Head of caudate nucleus (tissue), 42 donors: ENCODE results near the gene AVPR1A.
"Not testable (repeated sequence)": the region's sequence is repeated elsewhere in the genome, so short reads cannot be mapped to it uniquely, and the experiment has no call there.

Source experiments
- DNase-seq, 42 donors: peaks; one replicate each; pipeline versions ENCODE4 v3.0.0 to v3.0.0-alpha.2; 2020 to 2021; ENCODE audit warnings: mixed read lengths in 7 of 42
- intact Hi-C: fragments of 100-400 bp; cut with DNase I; formaldehyde crosslinking; loops from one replicate; pipeline ENCODE4 v1.15.0; 2022

The AVPR1A gene

GRCh38 chr12:63150713-63151622 lies at the start of gene AVPR1A:
AVPR1A (minus strand) TSS chr12:63151201; CDS start chr12:63150836, 365 bp downstream.
- intact Hi-C loops, result no loop called here

GRCh38 chr12:63196168-63196567 lies 45.2 kb upstream of the AVPR1A start:
- DNase-seq, result no peak
- intact Hi-C loops, result no loop called here

More at GRCh38 chr12:63150713-63151622, at the start of gene AVPR1A:
- peak in 9 of 42 donors; percentile 1 to 24 (median 14) for DNase-seq

GRCh38 chr12:63179224-63179623 lies 28.2 kb upstream of the AVPR1A start:
- intact Hi-C loops, result no loop called here
- DNase-seq, result no peak

GRCh38 chr12:63170321-63170720 lies 19.3 kb upstream of the AVPR1A start:
- intact Hi-C loops, result no loop called here
- no peak for DNase-seq

- DNase-seq, intact Hi-C loops: not testable (repeated sequence)
Measured at GRCh38 chr12:63167741-63168140, 16.7 kb upstream of the AVPR1A start.

- intact Hi-C loops, result no loop called here
- DNase-seq, result no peak
Measured at GRCh38 chr12:63164911-63165310, 13.9 kb upstream of the AVPR1A start.

- DNase-seq, result no peak
- intact Hi-C loops, result no loop called here
Measured at GRCh38 chr12:63163541-63163940, 12.5 kb upstream of the AVPR1A start.

- no peak for DNase-seq
- intact Hi-C loops, result no loop called here
Measured at GRCh38 chr12:63155375-63155774, 4.4 kb upstream of the AVPR1A start.

GRCh38 chr12:63154560-63154959 lies 3.6 kb upstream of the AVPR1A start:
- DNase-seq, result no peak
- intact Hi-C loops, result no loop called here

GRCh38 chr12:63152321-63152700 lies 1.3 kb upstream of the AVPR1A start:
- intact Hi-C loops, result no loop called here

GRCh38 chr12:63151623-63152320 lies 771 bp upstream of the AVPR1A start:
- intact Hi-C loops, result no loop called here
- peak in 36 of 42 donors; percentile 19 to 74 (median 42) for DNase-seq

More at GRCh38 chr12:63152321-63152700, 1.3 kb upstream of the AVPR1A start:
- DNase-seq, result no peak

GRCh38 chr12:63149909-63150712 lies 890 bp downstream of the AVPR1A start:
- intact Hi-C loops, result no loop called here
- DNase-seq, result peak in 4 of 42 donors; percentile 8 to 16 (median 14)

GRCh38 chr12:63144556-63144955 lies 6.4 kb downstream of the AVPR1A start:
- DNase-seq, result no peak
- intact Hi-C loops, result no loop called here

- no peak for DNase-seq
- intact Hi-C loops, result no loop called here
Measured at GRCh38 chr12:63138488-63138887, 12.5 kb downstream of the AVPR1A start.

- intact Hi-C loops, result no loop called here
- DNase-seq, result no peak
Measured at GRCh38 chr12:63133981-63134380, 17.0 kb downstream of the AVPR1A start.

GRCh38 chr12:63132201-63132600 lies 18.8 kb downstream of the AVPR1A start:
- no peak for DNase-seq
- intact Hi-C loops, result no loop called here

GRCh38 chr12:63129927-63130326 lies 21.1 kb downstream of the AVPR1A start:
- intact Hi-C loops, result no loop called here
- DNase-seq, result no peak

GRCh38 chr12:63124778-63125177 lies 26.2 kb downstream of the AVPR1A start:
- intact Hi-C loops, result no loop called here
- no peak for DNase-seq

- intact Hi-C loops, result loop anchor here (10.0 kb wide), 1 partner anchor 701 kb away; no protein-coding TSS in a partner anchor
- DNase-seq, result peak in 20 of 42 donors; percentile 3 to 58 (median 25)
Measured at GRCh38 chr12:63103494-63104131, 47.4 kb downstream of the AVPR1A start.
